ENCODE results near the gene PODXL2. TPM values are rescaled to one million over a fixed set of nuclear protein-coding genes. Genes with fewer than 3 reads are reported as not detected.
"Not testable (repeated sequence)": the region's sequence is repeated elsewhere in the genome, so short reads cannot be mapped to it uniquely, and the experiment has no call there.

PODXL2 gene
- total RNA-seq, 1 experiment from 2014 or later, result 26.6 TPM

DNA sequence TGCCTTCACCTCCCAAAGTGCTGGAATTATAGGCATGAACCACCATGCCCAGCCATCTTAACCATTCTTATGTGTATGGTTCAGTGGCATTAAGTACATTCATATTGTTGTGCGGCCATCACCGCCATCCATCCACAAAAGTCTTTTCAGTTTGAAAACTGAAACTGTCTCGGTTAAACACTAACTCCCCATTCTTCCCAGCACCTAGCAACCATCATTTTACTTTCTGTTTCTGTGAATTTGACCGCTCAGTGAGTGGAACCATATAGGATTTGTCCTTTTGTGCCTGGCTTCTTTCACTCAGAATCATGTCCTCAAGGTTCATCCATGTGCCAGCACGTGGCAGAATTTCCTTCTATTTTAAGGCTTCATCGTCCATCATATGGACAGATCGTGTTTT, 24.9 kb upstream of the PODXL2 start:
- TF ChIP-seq, protein P1, sequence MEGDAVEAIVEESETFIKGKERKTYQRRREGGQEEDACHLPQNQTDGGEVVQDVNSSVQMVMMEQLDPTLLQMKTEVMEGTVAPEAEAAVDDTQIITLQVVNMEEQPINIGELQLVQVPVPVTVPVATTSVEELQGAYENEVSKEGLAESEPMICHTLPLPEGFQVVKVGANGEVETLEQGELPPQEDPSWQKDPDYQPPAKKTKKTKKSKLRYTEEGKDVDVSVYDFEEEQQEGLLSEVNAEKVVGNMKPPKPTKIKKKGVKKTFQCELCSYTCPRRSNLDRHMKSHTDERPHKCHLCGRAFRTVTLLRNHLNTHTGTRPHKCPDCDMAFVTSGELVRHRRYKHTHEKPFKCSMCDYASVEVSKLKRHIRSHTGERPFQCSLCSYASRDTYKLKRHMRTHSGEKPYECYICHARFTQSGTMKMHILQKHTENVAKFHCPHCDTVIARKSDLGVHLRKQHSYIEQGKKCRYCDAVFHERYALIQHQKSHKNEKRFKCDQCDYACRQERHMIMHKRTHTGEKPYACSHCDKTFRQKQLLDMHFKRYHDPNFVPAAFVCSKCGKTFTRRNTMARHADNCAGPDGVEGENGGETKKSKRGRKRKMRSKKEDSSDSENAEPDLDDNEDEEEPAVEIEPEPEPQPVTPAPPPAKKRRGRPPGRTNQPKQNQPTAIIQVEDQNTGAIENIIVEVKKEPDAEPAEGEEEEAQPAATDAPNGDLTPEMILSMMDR (conservative IDR thresholded peaks at IDR 0.05; ENCODE audit: low read depth, low read length), result no peak
- no peak for TF ChIP-seq EZH2 (IDR thresholded peaks at IDR 0.05; ENCODE audit: borderline replicate concordance, low read depth, low read length, poor library complexity, severe bottlenecking)
- H3K27me3 ChIP-seq (replicated peaks; ENCODE audit: insufficient read depth, low read depth, low read length, poor library complexity), result no peaks in the 10 kb centered on the region
- H3K9me3 ChIP-seq (ENCODE audit: low read depth, low read length, poor library complexity, severe bottlenecking), result no peaks in the 10 kb centered on the region
- H3K4me3 ChIP-seq (ENCODE audit: low read depth, low read length, poor library complexity, severe bottlenecking), result no peak overlapping the region
- peaks cover 14% of the 10 kb centered on the region for H3K4me1 ChIP-seq (ENCODE audit: insufficient read depth, low read length, poor library complexity, severe bottlenecking)
- intact Hi-C loops (cut with micrococcal nuclease; ENCODE audit: unreplicated experiment), result no loop called here
- peaks cover 95% of the 10 kb centered on the region for H3K36me3 ChIP-seq (ENCODE audit: insufficient read depth, low read length, poor library complexity, severe bottlenecking)
- no peak for DNase-seq (ENCODE audit: low spot score)
- BruUV-seq (replicated peaks), result no TSS peak
- peak overlapping the region; percentile 7 for H3K27ac ChIP-seq (ENCODE audit: low read depth, low read length, poor library complexity, severe bottlenecking)
- ChIA-PET CTCF (no interaction called here), POLR2A (ENCODE audit: low non-redundant PET) (no interaction called here)

DNA sequence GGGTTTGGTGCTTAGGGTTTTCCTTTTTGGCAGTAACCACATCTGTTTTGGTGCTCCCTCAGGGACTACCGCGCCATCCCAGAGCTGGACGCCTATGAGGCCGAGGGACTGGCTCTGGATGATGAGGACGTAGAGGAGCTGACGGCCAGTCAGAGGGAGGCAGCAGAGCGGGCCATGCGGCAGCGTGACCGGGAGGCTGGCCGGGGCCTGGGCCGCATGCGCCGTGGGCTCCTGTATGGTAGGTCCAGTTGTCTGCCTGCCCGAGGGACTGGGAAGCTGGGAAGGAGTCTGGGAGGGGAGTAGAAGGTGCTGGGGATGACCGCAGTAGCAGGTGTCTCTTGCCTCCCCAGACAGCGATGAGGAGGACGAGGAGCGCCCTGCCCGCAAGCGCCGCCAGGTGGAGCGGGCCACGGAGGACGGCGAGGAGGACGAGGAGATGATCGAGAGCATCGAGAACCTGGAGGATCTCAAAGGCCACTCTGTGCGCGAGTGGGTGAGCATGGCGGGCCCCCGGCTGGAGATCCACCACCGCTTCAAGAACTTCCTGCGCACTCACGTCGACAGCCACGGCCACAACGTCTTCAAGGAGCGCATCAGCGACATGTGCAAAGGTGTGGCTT, 24.3 kb upstream of the PODXL2 start:
- TF ChIP-seq EZH2 (IDR thresholded peaks at IDR 0.05; ENCODE audit: borderline replicate concordance, low read depth, low read length, poor library complexity, severe bottlenecking), result no peak
- TF ChIP-seq, protein P1 (conservative IDR thresholded peaks at IDR 0.05; ENCODE audit: low read depth, low read length), result no peak
- Histone ChIP-seq H3K9me3 (ENCODE audit: low read depth, low read length, poor library complexity, severe bottlenecking) (no peaks in the 10 kb centered on the region), H3K27me3 (replicated peaks; ENCODE audit: insufficient read depth, low read depth, low read length, poor library complexity) (no peaks in the 10 kb centered on the region), H3K36me3 (ENCODE audit: insufficient read depth, low read length, poor library complexity, severe bottlenecking) (peaks cover 95% of the 10 kb centered on the region), H3K4me3 (ENCODE audit: low read depth, low read length, poor library complexity, severe bottlenecking) (no peak overlapping the region), H3K4me1 (ENCODE audit: insufficient read depth, low read length, poor library complexity, severe bottlenecking) (peaks cover 9% of the 10 kb centered on the region), H3K27ac (ENCODE audit: low read depth, low read length, poor library complexity, severe bottlenecking) (peak overlapping the region; percentile 7)
- CTCF ChIA-PET, result no interaction called here
- BruUV-seq (replicated peaks), result no TSS peak
- DNase-seq (ENCODE audit: low spot score), result no peak
- intact Hi-C loops (cut with micrococcal nuclease; ENCODE audit: unreplicated experiment), result no loop called here
- POLR2A ChIA-PET (ENCODE audit: low non-redundant PET), result no interaction called here

DNA sequence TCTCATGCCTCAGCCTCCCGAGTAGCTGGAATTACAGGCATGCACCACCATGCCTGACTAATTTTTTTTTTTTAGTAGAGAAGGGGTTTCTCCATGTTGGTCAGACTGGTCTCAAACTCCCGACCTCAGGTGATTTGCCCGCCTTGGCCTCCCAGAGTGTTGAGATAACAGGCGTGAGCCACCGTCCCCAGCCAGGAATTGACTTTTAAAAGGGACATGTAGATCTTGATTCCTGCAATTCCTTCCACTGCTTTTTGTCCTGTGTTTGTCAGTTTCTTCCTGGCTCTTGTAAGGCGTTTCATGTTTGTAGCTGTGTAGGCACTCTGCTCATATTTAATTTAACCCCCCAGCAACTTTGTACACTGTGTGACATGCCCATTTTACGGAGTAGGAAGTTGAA, 23.4 kb upstream of the PODXL2 start:
- H3K27me3 ChIP-seq (replicated peaks; ENCODE audit: insufficient read depth, low read depth, low read length, poor library complexity); POLR2A ChIA-PET (ENCODE audit: low non-redundant PET); CTCF ChIA-PET; intact Hi-C loops (cut with micrococcal nuclease; ENCODE audit: unreplicated experiment); BruUV-seq (replicated peaks); H3K27ac ChIP-seq (ENCODE audit: low read depth, low read length, poor library complexity, severe bottlenecking); DNase-seq (ENCODE audit: low spot score); H3K4me1 ChIP-seq (ENCODE audit: insufficient read depth, low read length, poor library complexity, severe bottlenecking); H3K9me3 ChIP-seq (ENCODE audit: low read depth, low read length, poor library complexity, severe bottlenecking); H3K4me3 ChIP-seq (ENCODE audit: low read depth, low read length, poor library complexity, severe bottlenecking): not testable (repeated sequence)
- peaks cover 92% of the 10 kb centered on the region for H3K36me3 ChIP-seq (ENCODE audit: insufficient read depth, low read length, poor library complexity, severe bottlenecking)

DNA sequence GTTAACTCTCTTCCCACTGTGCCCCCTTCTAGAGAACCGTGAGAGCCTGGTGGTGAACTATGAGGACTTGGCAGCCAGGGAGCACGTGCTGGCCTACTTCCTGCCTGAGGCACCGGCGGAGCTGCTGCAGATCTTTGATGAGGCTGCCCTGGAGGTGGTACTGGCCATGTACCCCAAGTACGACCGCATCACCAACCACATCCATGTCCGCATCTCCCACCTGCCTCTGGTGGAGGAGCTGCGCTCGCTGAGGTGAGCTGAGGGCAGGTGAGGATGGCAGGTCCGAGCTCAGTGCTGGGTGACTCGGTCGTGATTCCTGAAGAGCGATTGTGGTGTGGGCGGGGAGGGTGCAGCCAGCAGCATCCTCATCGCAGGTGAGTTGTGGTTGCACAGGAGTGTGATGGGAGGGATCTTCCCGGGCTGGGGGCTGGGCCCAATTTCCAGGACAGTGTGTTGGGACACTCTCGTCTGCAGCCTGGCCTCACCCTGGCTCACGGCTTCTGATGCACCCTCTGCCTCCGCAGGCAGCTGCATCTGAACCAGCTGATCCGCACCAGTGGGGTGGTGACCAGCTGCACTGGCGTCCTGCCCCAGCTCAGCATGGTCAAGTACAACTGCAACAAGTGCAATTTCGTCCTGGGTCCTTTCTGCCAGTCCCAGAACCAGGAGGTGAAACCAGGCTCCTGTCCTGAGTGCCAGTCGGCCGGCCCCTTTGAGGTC, 22.7 kb upstream of the PODXL2 start:
- ChIA-PET CTCF (no interaction called here), POLR2A (ENCODE audit: low non-redundant PET) (no interaction called here)
- Histone ChIP-seq H3K4me3 (ENCODE audit: low read depth, low read length, poor library complexity, severe bottlenecking) (no peak overlapping the region), H3K27ac (ENCODE audit: low read depth, low read length, poor library complexity, severe bottlenecking) (no peak overlapping the region), H3K27me3 (replicated peaks; ENCODE audit: insufficient read depth, low read depth, low read length, poor library complexity) (no peaks in the 10 kb centered on the region), H3K4me1 (ENCODE audit: insufficient read depth, low read length, poor library complexity, severe bottlenecking) (no peaks in the 10 kb centered on the region), H3K36me3 (ENCODE audit: insufficient read depth, low read length, poor library complexity, severe bottlenecking) (peaks cover 92% of the 10 kb centered on the region), H3K9me3 (ENCODE audit: low read depth, low read length, poor library complexity, severe bottlenecking) (no peaks in the 10 kb centered on the region)
- TF ChIP-seq, protein P1 (conservative IDR thresholded peaks at IDR 0.05; ENCODE audit: low read depth, low read length), result no peak
- TF ChIP-seq EZH2 (IDR thresholded peaks at IDR 0.05; ENCODE audit: borderline replicate concordance, low read depth, low read length, poor library complexity, severe bottlenecking), result no peak
- BruUV-seq (replicated peaks), result no TSS peak
- no peak for DNase-seq (ENCODE audit: low spot score)
- intact Hi-C loops (cut with micrococcal nuclease; ENCODE audit: unreplicated experiment), result no loop called here

Measured in A673 (cell line).